WERI-Rb-1 (cell line): ENCODE results near the gene PLPP7.

Source experiments
- DNase-seq: peaks from one replicate; pipeline ENCODE4 v3.0.0-alpha.2; 2020
- H3K27ac ChIP-seq: fragments of 250-450 bp; sonication (Bioruptor Pico); 2 replicates; pipeline ENCODE4 v1.5.1; 2020; ENCODE audit warnings: mild to moderate bottlenecking, moderate library complexity
- H3K27me3 ChIP-seq: fragments of 250-450 bp; sonication (Bioruptor Pico); 2 replicates; pipeline ENCODE4 v1.5.1; 2021; ENCODE audit warnings: mild to moderate bottlenecking, low read depth, moderate library complexity; ENCODE audit not compliant: insufficient read depth, severe bottlenecking
- H3K36me3 ChIP-seq: fragments of 250-450 bp; sonication (Bioruptor Pico); 2 replicates; pipeline ENCODE4 v1.5.1; 2020; ENCODE audit warnings: mild to moderate bottlenecking, moderate library complexity
- H3K4me3 ChIP-seq: 2 replicates; pipeline ENCODE4 v1.5.1; 2011; ENCODE audit warnings: low read depth, mild to moderate bottlenecking, control low read depth, low read length
- H3K9me3 ChIP-seq: fragments of 250-450 bp; sonication (Bioruptor Pico); 2 replicates; pipeline ENCODE4 v1.5.1; 2021; ENCODE audit warnings: mild to moderate bottlenecking, moderate library complexity; ENCODE audit not compliant: severe bottlenecking
- TF ChIP-seq, protein P1 (sequence below): IDR thresholded peaks from 2 replicates; pipeline ENCODE4 v1.5.1; 2011; ENCODE audit warnings: low read depth, mild to moderate bottlenecking, control low read depth, inconsistent platforms, low read length

The PLPP7 gene

DNA sequence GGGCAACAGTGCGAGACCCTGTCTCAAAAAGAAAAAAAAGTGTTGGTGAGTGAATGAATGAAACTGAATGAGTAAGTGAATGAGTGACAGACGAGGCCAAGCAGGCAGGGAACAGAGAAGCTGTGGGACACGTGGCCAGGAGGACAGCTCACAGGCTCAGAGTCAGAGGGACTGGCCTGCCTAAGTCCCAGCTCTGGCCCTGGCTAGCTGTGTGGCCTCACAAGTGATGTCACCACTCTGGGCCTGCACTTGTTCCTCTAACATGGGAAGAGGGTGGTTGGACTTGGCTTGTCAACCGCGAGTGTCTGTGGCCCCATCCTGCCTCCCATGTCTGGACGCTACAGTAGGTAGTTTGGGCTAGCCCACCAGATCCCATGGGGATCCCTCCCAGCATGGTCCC lies 4.7 kb upstream of the PLPP7 start:
- no peak overlapping the region for H3K27ac ChIP-seq
- H3K27me3 ChIP-seq, result no peaks in the 10 kb centered on the region
- no peaks in the 10 kb centered on the region for H3K36me3 ChIP-seq
- no peak overlapping the region for H3K4me3 ChIP-seq
- TF ChIP-seq, protein P1, sequence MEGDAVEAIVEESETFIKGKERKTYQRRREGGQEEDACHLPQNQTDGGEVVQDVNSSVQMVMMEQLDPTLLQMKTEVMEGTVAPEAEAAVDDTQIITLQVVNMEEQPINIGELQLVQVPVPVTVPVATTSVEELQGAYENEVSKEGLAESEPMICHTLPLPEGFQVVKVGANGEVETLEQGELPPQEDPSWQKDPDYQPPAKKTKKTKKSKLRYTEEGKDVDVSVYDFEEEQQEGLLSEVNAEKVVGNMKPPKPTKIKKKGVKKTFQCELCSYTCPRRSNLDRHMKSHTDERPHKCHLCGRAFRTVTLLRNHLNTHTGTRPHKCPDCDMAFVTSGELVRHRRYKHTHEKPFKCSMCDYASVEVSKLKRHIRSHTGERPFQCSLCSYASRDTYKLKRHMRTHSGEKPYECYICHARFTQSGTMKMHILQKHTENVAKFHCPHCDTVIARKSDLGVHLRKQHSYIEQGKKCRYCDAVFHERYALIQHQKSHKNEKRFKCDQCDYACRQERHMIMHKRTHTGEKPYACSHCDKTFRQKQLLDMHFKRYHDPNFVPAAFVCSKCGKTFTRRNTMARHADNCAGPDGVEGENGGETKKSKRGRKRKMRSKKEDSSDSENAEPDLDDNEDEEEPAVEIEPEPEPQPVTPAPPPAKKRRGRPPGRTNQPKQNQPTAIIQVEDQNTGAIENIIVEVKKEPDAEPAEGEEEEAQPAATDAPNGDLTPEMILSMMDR, result no peak
- no peak for DNase-seq
- H3K9me3 ChIP-seq, result no peaks in the 10 kb centered on the region

DNA sequence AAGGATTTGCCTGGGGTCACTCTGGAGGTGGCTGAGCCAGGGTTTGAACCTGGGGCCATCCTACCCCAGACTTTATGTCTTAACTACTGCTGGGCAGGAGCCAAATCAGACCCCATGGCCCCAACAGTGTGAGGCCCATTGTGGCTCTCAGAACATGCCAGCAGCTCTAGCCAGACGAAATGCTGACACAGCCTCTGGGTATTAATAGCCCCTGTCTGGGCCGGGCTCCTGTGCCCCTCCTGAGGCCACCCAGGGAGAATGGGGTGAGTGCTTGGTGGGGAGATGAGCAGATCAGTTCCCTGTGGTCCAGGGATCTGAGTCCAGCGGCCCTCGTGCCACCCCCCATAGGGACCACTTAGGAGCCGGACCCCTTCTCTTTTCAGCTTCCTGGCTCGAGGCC lies 2.2 kb upstream of the PLPP7 start:
- no peaks in the 10 kb centered on the region for H3K27me3 ChIP-seq
- peaks cover 1% of the 10 kb centered on the region for H3K9me3 ChIP-seq
- H3K36me3 ChIP-seq, result no peaks in the 10 kb centered on the region
- no peak for DNase-seq
- TF ChIP-seq, protein P1, result no peak
- H3K27ac ChIP-seq, result no peak overlapping the region
- no peak overlapping the region for H3K4me3 ChIP-seq

DNA sequence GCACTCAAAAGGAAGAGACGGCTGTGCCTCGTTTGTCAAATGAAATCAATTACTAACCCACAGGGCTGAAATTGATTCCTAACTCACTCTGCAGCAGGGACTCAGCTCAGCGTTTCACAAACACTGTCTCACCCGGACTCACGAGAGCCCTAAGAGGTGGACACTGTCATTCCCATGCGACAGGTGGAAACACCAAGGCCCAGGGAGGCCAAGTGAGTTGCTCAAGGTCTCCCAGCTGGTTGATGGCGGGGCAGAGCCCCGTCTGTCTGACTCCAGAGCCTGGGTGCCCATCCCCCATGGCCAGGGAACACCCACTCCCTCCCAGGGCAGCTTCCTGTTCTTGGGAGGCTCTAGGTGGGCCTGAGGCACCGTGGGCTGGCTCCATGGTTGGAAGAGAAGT lies 1.3 kb upstream of the PLPP7 start:
- Histone ChIP-seq H3K27me3 (no peaks in the 10 kb centered on the region), H3K9me3 (peaks cover 2% of the 10 kb centered on the region), H3K27ac (peak overlapping the region; percentile 72), H3K36me3 (no peaks in the 10 kb centered on the region; the same call in 1 of the 2 replicates), H3K4me3 (no peak overlapping the region)
- TF ChIP-seq, protein P1, result no peak
- no peak for DNase-seq

DNA sequence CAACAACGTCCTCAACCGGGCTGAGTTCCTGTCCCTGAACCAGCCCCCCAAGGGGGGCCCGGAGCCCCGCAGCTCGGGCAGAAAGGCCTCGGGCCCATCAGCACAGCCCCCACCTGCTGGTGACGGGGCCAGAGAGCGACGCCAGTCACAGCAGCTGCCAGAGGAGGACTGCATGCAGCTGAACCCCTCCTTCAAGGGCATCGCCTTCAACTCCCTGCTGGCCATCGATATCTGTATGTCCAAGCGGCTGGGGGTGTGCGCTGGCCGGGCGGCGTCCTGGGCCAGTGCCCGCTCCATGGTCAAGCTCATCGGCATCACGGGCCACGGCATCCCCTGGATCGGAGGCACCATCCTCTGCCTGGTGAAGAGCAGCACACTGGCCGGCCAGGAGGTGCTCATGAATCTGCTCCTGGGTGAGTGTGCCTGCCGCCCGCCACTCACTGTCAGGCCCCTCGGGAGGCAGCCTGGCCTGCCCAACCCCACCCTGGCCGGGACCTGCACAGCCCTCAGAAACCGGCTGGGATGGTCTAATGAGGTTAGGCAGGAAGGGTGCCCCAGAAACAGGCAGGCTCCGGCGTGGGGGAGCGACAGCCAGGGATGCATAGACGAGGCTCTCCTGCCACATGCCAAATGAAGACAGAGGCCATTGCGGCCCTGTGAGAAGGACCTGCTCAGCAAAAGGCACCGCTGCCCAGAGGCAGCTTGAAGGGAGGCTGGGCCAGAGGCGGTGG lies 678 bp downstream of the PLPP7 start:
- H3K4me3 ChIP-seq, result peak overlapping the region; percentile 26; the same call in 1 of the 2 replicates
- no peak for DNase-seq
- H3K27ac ChIP-seq, result peak overlapping the region; percentile 72
- no peaks in the 10 kb centered on the region for H3K27me3 ChIP-seq
- TF ChIP-seq, protein P1, result no peak
- peaks cover 2% of the 10 kb centered on the region for H3K9me3 ChIP-seq
- H3K36me3 ChIP-seq, result no peaks in the 10 kb centered on the region; the same call in 1 of the 2 replicates

DNA sequence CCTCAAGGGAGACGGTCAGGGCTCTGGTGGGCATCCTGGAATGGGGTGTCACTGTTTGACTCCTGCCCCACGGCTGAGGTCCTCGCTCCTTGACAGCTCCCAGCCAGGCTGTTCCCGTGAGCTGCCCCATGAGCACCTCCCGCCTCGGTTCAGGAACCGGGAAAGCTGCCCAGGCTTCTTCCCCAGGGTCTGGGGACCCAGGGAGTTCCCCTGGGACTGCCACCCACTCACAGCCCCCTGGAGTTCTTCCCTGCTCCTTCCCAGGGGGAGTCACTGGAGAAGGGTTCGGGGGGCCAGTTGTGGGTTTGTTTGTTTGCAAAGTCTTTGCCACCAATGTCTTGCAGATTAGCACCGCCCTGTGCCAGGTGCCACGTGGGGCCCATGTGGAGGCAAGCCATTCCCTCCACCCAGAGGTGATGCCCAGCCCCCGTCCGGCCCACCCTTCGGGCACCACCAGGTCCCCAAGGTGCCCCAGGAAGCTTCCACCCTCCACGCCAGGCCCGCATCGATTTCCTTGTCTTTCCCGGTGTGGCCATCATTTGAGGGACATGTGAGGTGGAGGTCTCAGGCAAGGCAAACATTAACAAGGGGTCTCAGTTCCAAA lies 1.3 kb downstream of the PLPP7 start:
- no peak overlapping the region for H3K27ac ChIP-seq
- H3K9me3 ChIP-seq, result peaks cover 2% of the 10 kb centered on the region
- no peaks in the 10 kb centered on the region for H3K27me3 ChIP-seq
- no peaks in the 10 kb centered on the region; the same call in 1 of the 2 replicates for H3K36me3 ChIP-seq
- no peak for DNase-seq
- TF ChIP-seq, protein P1, result no peak
- H3K4me3 ChIP-seq, result no peak overlapping the region
